HepG2 (cell line): ENCODE results near the gene VEGFB.

Source experiments
- CTCF ChIP-seq: sonication (generic); formaldehyde crosslinking; IDR thresholded peaks from 2 replicates; pipeline ENCODE4 v1.5.0; 2020; ENCODE audit warnings: mild to moderate bottlenecking, missing genetic modification reagents, moderate library complexity
- HCFC1 ChIP-seq: fragments of 150-350 bp; IDR thresholded peaks from 2 replicates; pipeline ENCODE4 v1.6.1; 2014; ENCODE audit warnings: low read depth, low read length
- KDM1A ChIP-seq: IDR thresholded peaks from 2 replicates; pipeline ENCODE4 v1.6.1; 2016; ENCODE audit warnings: missing compliant biosample characterization
- TARDBP ChIP-seq: sonication (generic); formaldehyde crosslinking; IDR thresholded peaks from 2 replicates; pipeline ENCODE4 v1.8.0; 2022; ENCODE audit warnings: mild to moderate bottlenecking, missing genetic modification reagents
- ZNF747 ChIP-seq: sonication (generic); formaldehyde crosslinking; IDR thresholded peaks from 2 replicates; pipeline ENCODE4 v1.8.1; 2023; ENCODE audit warnings: missing genetic modification reagents, mild to moderate bottlenecking, borderline replicate concordance

- TF ChIP-seq CTCF (CRISPR knock-in tag) (no peak; the same call in 1 of the 2 replicates), ZNF747 (CRISPR knock-in tag) (no peak), HCFC1 (no peak), KDM1A (no peak), TARDBP (no peak)
These were observed 15.6 kb upstream of the VEGFB start for GRCh38 chr11:64218628-64219353.
